Chondrocyte (in vitro differentiated cells): ENCODE data around the gene WNK2. TPM values are rescaled to one million over a fixed set of nuclear protein-coding genes. Genes with fewer than 3 reads are reported as not detected.
A peak's percentile ranks its signal among the peaks of the same experiment; 100 is the strongest.

Experiments used
- DNase-seq: peaks from one replicate; pipeline ENCODE4 v3.0.0; 2021; ENCODE audit warnings: mixed read lengths, low spot score
- H3K27ac Mint-ChIP-seq: one replicate; pipeline ENCODE4 v1.8.0; 2021; ENCODE audit warnings: mild to moderate bottlenecking, moderate library complexity, mixed read lengths; ENCODE audit not compliant: unreplicated experiment
- H3K27me3 Mint-ChIP-seq: 2 replicates; pipeline ENCODE4 v1.8.0; 2021; ENCODE audit warnings: low read depth, mixed read lengths
- H3K36me3 Mint-ChIP-seq: 2 replicates; pipeline ENCODE4 v1.8.0; 2021; ENCODE audit warnings: low read depth, mixed read lengths
- H3K4me1 Mint-ChIP-seq: 2 replicates; pipeline ENCODE4 v1.8.0; 2021; ENCODE audit warnings: low read depth, mild to moderate bottlenecking, mixed read lengths
- H3K4me3 Mint-ChIP-seq: one replicate; pipeline ENCODE4 v1.8.0; 2021; ENCODE audit warnings: mild to moderate bottlenecking, moderate library complexity, mixed read lengths; ENCODE audit not compliant: unreplicated experiment
- H3K9me3 Mint-ChIP-seq: 2 replicates; pipeline ENCODE4 v1.8.0; 2021; ENCODE audit warnings: low read depth, mixed read lengths
- total RNA-seq: library from RNA; stranded (reverse); gene quantifications from 3 replicates; pipeline ENCODE4 v1.2.1, GENCODE V29; 2021
- TF ChIP-seq, protein P1 (sequence below): fragments of 200-600 bp; sonication (generic); IDR thresholded peaks from 2 replicates; pipeline ENCODE4 v1.5.0; 2021; ENCODE audit warnings: antibody characterized with exemption, mild to moderate bottlenecking, moderate library complexity

Gene WNK2
- total RNA-seq, 1 donor from 2014 or later, result 2.3 TPM

DNA sequence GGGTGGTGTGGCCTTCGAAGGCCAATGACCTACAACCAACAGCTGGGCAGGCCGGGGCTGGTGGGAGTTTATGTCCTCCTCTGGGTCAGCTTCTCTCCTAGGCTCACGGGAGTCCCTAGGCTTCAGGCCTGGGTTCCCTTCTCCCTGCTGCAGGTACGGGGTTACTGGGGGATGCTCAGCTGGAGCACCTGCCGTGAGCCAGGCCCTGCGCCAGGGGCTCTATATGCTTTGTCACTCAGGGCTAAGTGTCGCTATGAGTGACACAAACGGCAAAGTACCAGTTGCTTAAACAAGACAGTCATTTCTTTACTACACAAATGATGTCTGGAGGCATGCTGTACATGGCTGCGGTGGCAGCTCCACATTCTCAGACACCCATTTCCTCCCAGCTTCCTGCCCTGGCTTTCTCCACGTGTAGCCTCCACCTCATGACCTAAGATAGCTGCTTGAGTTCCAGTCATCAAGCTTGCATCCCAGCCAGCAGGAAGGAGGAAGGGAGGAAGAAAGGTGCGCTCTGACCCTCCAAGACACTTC, 27.4 kb upstream of the WNK2 start:
- H3K27me3 Mint-ChIP-seq, result no peaks in the 10 kb centered on the region
- H3K4me1 Mint-ChIP-seq, result peaks cover 9% of the 10 kb centered on the region
- no peak overlapping the region for H3K27ac Mint-ChIP-seq
- H3K9me3 Mint-ChIP-seq, result no peaks in the 10 kb centered on the region
- TF ChIP-seq, protein P1, sequence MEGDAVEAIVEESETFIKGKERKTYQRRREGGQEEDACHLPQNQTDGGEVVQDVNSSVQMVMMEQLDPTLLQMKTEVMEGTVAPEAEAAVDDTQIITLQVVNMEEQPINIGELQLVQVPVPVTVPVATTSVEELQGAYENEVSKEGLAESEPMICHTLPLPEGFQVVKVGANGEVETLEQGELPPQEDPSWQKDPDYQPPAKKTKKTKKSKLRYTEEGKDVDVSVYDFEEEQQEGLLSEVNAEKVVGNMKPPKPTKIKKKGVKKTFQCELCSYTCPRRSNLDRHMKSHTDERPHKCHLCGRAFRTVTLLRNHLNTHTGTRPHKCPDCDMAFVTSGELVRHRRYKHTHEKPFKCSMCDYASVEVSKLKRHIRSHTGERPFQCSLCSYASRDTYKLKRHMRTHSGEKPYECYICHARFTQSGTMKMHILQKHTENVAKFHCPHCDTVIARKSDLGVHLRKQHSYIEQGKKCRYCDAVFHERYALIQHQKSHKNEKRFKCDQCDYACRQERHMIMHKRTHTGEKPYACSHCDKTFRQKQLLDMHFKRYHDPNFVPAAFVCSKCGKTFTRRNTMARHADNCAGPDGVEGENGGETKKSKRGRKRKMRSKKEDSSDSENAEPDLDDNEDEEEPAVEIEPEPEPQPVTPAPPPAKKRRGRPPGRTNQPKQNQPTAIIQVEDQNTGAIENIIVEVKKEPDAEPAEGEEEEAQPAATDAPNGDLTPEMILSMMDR, result no peak
- DNase-seq, result no peak
- no peaks in the 10 kb centered on the region for H3K36me3 Mint-ChIP-seq
- H3K4me3 Mint-ChIP-seq, result no peak overlapping the region

DNA sequence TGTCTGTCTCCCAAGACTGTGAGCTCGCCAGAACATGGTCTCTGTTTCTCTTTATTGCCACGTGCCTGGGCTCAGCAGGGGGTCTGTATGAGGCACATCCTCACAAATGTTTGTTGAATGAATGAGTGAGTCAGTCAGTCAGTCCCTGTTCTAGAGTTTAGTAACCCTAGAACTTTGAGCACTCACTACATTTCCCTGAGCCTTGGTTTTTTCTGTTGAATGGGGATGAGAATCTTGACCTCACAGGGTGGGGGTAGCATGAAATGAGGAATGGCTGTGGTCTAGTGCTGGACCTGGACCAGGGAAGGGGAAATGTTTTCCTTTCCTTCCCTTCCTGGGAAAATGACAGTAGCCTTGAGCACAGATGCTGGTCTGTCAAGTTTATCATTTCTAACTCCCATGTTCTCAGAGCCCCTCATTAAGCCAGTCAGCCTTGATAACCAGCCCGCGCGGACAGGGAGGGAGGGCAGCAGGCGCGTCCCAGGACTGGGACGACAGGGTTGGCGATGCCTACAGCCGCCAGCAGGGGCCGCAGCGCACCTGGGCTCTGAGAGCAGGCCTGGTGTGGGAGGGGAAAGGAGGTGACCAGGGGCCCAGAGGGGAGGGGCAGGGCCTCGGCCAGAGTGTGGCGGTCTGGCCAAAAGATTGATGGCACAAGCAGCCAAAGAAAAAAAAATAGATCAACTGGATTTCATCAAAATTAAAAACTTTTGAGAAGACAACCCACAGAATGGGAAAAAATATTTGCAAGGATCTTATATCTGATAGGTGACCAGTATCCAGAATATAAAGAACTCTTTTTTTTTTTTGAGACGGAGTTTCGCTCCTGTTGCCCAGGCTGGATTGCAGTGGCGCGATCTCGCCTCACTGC, 24.1 kb upstream of the WNK2 start:
- no peaks in the 10 kb centered on the region for H3K9me3 Mint-ChIP-seq
- TF ChIP-seq, protein P1, result peak; percentile 99
- H3K27ac Mint-ChIP-seq, result peak overlapping the region; percentile 55
- peaks cover under 1% of the 10 kb centered on the region for H3K27me3 Mint-ChIP-seq
- H3K4me3 Mint-ChIP-seq, result no peak overlapping the region
- H3K36me3 Mint-ChIP-seq, result no peaks in the 10 kb centered on the region
- peaks cover 9% of the 10 kb centered on the region for H3K4me1 Mint-ChIP-seq
- no peak for DNase-seq

DNA sequence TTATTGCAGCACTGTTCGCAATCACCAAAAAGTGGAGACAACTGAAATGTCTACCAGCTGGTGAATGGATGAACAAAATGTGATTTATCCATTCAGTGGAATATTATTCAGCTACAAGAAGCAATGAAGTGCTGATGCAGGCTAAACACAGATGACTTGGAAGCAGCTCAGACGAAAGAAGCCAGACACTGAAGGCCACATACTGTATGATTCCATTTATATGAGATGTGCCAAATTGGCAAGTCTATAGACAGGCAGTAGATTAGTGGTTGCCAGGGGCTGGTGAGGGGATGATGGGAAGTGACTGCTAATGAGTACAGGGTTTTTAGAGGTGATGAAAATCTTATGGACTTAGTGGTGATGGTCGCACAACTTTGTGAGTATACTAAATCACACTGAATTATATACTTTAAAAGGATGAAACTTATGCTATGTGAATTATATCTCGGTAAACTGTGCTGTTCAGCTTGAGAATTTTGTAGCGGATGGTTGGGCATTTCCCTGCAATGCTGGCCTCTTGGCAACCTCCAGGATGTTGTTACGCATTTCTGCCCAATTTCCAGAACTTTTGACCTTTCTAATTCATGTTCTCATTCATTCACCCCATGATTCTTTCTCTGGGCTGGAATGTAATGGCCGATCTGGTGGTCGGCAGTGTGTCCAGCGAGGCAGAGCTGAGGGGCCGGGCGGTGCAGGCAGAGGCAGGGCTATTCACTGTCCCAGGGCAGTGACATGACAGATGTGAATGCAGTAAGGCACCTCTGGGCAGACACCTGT, 22.0 kb upstream of the WNK2 start:
- TF ChIP-seq, protein P1, result no peak
- no peak for DNase-seq
- H3K27ac Mint-ChIP-seq, result no peak overlapping the region
- no peaks in the 10 kb centered on the region for H3K9me3 Mint-ChIP-seq
- no peak overlapping the region for H3K4me3 Mint-ChIP-seq
- peaks cover 5% of the 10 kb centered on the region for H3K27me3 Mint-ChIP-seq
- H3K4me1 Mint-ChIP-seq, result peaks cover 9% of the 10 kb centered on the region
- H3K36me3 Mint-ChIP-seq, result no peaks in the 10 kb centered on the region

DNA sequence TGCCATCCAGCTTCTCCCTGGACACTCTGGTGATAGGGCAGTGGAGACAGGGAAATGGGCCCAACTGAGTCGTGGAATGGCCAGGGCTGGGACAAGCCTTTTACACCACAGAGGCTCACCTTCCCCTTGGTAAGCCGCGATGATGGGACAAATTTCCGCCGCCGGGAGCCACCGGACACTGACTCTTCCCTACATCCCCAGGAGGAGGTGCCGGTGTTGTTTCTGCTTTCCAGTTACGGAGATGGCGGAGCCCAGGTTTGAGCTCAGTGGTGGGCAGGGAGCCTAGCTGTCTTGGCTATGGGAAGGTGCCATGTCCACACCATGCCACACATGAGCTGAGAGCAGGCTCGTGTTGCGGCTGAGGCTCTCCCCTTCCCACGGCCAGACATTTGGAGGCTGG, 19.9 kb upstream of the WNK2 start:
- Mint-ChIP-seq H3K4me1 (peaks cover 9% of the 10 kb centered on the region), H3K36me3 (no peaks in the 10 kb centered on the region), H3K4me3 (no peak overlapping the region), H3K9me3 (no peaks in the 10 kb centered on the region), H3K27me3 (peaks cover 5% of the 10 kb centered on the region), H3K27ac (no peak overlapping the region)
- DNase-seq, result no peak
- TF ChIP-seq, protein P1, result peak; percentile 18

DNA sequence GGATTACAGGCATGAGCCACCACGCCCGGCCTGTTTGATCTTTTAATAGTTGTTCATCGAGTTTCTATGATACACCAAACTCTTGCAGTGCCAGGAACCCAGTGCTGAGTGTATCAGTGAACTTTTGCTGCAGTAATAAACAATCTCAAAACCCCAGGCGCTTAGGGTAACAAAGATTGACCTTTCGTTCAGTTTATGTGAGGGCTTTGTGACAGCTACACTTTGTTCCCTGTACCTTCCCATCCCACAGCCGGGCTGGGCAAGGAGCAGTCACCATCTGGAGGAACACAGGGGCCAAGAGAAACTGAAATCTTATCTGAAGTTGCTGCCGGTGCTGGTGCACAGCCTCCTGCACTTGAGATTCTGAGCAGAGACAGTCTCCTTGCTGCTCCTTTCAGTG, 17.2 kb upstream of the WNK2 start:
- Mint-ChIP-seq H3K9me3 (no peaks in the 10 kb centered on the region), H3K4me1 (no peaks in the 10 kb centered on the region), H3K36me3 (no peaks in the 10 kb centered on the region)

More for the DNA sequence above, 17.2 kb upstream of the WNK2 start:
- no peak for DNase-seq
- Mint-ChIP-seq H3K27ac (no peak overlapping the region), H3K27me3 (peaks cover 13% of the 10 kb centered on the region), H3K4me3 (no peak overlapping the region)
- TF ChIP-seq, protein P1, result no peak
